A172 (cell line): ENCODE data around the gene BYSL. TPM values are rescaled to one million over a fixed set of nuclear protein-coding genes. Genes with fewer than 3 reads are reported as not detected.
A peak's percentile ranks its signal among the peaks of the same experiment; 100 is the strongest.

ENCODE experiments used
- DNase-seq: peaks from one replicate; pipeline ENCODE4 v3.0.0-alpha.2; 2015; ENCODE audit warnings: low spot score
- total RNA-seq: library from RNA; depleted of rRNA; stranded (reverse); fragments of >200 nt; shearing (Covaris generic); gene quantifications from 2 replicates; pipeline ENCODE4 v1.2.3, GENCODE V29; 2014; rRNA removed

The BYSL gene
- 14.1 and 17.5 TPM in 2 replicates for total RNA-seq

DNA sequence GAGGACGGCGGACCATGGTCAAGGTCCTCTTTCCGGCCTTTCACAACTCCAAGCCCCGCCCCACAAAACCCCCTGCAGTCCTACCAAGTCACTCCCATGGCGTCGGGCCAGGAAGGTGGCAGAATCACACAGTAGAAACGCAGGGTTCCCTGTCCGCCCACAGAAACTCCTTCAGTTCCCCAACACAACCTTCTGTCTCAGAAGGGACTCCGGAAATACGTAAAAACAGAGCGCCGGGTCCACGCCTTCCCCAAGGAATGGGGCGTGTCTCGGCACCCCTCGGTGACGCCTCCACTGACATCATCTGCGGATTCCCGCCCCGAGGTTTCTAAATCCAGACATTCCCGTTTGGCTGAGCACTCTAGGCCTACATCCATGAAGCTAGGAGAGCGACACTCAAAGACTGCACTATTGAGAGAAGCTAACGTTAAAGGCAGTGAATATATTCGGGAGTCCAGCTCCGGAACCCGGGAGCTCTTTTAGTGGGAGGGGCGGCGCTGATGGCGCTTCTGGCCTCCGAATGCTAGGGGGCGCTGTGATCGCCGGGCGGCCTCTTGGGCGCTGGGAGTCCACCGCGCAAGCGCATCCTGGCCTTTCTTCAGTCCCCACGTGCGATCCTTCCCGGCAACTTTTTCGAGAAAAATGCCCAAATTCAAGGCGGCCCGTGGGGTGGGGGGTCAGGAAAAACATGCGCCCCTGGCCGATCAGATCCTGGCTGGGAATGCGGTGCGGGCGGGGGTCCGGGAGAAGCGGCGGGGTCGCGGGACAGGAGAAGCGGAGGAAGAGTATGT lies at the start of gene BYSL, which contains the start of gene MED20:
TSS of gene BYSL (plus strand) at position 579 of the 791 bp plus-strand sequence. CDS start at position 643, 64 bp downstream.
TSS of gene MED20 (minus strand) at position 219 of the 791 bp plus-strand sequence. CDS start at position 98, 121 bp downstream.
- peak; percentile 97 for DNase-seq

- no peak for DNase-seq
Observed at GRCh38 chr6:41871691-41872090, 49.6 kb upstream of the BYSL start.

DNA sequence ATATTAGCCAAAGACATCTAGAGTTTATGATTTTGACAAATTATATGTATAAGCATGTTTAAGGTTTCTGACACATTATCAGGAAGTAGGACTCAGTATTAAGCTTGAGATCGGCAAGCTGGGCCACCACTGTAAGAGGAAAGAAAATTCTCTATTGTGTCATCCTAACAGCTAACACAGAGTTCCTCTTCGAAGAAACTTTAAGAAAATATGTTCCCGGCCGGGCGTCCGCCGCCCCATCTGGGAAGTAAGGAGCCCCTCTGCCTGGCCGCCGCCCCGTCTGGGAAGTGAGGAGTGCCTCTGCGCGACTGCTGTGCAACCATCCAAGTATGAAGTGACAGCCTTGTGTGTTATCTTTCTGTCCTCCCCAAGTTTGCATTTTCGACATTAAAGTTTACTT lies 49.2 kb upstream of the BYSL start:
- DNase-seq, result no peak

- DNase-seq, result no peak
Observed at GRCh38 chr6:41874741-41875140, 46.6 kb upstream of the BYSL start.

DNA sequence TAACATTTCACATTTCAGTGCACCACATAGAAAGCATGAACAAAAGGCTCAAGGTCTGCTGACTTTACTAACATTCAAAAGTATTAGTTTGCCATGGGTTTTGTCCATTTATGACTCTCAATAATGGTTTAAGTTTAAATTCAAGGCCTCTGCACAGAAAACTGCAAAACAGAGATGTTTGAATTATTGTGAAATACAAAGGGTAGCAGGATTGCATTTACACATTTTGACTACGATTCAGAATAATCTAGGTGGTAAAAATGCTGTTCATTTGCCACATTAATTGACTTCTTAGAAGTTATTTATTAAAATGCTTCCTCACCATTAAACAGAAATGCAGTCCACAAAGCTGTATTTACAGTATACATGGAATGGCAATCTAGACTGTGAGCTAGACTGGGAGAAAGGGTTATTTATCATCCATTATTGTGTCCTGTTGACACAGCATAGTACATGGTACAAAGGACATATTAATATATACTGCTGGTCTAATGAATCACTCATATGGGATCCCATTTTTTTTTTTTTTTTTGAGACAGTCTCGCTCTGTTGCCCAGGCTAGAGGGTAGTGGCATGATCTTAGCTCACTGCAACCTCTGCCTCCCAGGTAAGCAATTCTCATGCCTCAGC lies 44.1 kb upstream of the BYSL start:
- DNase-seq, result no peak

GRCh38 chr6:41878246-41878645 lies 43.1 kb upstream of the BYSL start:
- DNase-seq, result peak; percentile 42

DNA sequence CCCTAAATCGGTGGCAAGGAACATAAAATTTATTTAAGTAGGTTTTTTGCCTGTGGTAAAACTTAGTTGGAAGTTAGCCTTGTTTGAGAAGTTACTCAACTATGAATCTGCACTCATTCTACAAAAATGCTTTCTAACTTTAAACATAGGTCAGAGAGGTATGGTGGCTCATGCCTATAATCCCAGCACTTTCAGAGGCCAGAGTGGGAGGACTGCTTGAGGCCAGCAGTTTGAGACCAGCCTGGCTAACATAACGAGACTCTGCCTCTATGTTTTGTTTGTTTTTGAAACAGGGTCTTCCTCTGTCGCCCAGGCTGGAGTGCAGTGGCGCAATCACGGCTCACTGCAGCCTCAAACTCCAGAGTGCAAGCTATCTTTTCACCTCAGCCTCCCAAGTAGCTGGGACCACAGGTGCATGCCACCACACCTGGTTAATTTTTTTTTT lies 42.3 kb upstream of the BYSL start:
- no peak for DNase-seq

DNA sequence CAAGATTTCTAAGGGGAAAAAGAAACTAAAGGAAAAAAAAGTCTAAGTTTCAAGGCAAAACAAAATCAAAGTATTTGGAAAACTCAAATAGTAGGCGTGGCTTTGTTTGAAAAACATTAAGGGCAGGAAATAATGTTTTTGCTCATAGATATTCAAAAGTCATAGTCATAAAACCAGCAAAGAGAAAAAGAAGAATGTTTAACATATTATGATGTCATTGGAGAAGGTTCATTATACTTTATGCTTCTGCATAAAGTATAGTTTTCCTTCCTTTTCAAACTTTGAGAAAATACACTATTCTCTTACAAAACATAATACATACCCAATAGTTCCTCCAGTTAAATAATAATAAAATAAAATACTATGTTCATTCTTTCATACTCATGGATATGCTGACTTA lies 39.8 kb upstream of the BYSL start:
- no peak for DNase-seq

DNA sequence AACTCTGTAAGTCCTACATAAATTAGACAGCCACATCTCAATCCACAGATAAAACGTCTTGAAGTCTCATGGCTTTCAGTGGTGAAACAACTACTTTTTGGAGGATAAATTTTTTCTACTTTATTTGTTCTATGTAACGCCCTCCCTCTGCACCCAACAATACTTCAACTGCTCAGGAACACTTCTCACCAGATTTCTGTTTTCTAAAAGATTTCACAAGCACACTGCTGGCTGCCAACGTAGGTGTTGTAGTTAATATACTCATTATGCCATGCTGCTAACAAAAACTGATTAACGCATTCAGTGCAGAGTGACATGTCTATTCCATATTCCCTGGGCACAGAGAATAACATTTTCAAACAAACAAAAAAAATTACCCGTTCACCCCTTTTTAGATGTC lies 36.3 kb upstream of the BYSL start:
- DNase-seq, result no peak

DNA sequence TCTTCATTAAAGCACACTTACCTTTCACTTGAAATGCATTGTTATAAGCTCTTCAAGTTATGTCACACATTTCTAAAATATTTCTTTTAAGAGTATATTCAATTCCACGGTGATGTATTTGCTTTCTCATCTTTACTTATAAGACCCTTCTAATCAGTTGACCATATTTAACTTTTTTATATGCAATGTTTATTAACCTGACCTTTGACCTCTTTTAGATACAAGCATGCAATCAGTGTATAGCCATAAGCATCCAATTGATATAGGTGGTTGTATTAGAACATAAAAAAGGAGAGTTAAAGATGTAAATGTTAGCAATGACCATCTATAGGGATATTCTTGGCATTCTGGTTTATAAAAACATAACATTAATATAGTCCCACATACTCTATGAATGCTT lies 35.4 kb upstream of the BYSL start:
- DNase-seq, result no peak

GRCh38 chr6:41887331-41887751 lies 34.0 kb upstream of the BYSL start:
- no peak for DNase-seq

- DNase-seq, result no peak
Observed at GRCh38 chr6:41892921-41893564, 28.3 kb upstream of the BYSL start.

DNA sequence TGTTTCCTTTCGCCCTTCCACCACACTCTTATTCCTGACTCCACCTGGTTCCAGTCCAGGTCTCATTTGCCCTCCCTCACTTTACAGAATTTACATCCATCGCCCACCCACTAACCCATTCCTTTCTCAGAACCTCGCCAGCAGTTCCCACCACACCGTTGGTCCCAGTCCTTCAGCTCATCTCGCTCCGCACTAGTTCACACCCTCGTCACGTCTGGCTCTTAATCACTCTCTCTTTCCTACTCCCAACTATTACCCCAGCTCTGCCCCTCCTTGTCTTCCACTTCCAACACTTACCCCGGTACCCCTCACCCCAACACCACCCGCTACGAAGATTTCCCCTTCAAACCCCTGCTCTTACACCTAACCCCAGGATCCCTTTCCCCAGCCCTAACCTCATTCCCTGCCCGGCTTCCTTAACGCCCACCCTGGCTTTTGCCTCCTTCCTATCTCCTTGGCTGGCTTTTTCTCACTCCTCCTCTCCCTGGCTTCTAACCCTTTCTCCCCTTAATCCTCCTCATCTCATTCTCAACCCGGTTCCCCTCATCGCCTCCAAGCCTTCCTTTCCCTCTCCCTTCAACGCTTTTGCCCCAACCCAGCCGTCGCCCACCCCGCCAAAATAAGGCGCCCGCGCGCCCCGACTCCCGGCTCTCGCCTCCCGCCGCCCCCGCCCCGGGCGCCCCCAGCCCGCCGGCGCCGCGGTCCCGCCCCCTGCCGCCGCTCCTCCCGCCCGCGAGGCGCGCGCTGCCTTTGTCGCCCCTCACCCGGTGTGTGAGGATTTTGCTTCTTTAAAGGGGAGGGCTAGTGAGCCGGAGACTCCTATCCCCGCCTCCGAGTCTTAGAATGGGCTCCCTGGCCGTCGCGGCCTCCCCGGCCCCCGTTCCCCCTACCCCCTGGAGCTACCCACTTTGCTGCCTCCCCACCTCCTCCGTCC lies 26.7 kb upstream of the BYSL start:
- DNase-seq, result peak; percentile 13

DNA sequence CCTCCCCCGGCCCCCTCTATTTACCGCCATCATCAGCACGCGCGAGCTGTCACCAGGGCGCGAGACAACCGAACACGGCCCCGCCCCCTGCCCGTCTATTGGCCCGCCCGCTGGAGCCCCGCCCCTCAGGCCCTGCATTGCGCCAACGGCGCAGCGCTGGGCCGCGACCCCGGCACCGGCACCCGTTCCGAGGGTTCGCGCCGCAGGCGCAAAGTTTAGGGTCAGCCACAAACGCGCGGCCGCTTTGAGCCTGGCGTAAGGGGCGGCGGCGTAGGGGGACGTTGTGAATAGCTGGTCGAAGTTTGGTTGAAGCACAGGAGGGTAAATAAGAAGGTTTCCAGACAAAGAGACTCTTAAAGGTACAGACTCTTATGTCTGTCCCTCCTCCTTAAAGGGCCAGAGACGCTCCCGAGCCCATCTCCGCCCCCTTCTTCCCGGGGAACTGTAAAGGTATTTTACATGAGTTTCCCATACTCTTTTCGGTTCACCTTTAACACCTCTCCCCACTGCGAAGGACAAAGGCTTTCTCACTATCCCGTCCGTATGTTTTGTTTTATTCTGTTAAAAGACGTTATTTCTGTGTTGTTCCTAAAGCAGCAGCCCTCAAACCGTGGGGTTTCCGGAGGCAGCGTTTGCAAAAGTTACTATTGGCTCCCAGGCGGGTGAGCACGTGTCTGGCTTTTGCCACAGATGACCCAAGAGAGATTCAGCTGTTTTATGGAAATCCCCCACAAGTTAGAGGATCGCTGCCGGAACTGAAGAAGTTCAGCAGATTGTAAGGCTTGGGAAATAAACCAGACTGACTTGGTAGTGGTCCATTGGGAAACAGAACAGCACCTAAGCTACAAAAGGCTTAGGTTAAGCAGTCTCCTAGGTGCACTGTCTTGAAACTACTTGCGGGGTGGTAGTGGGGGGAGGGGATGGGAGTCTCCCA lies 25.7 kb upstream of the BYSL start, which contains the start of gene USP49:
TSS of gene USP49 (minus strand) at position 76 of the 934 bp plus-strand sequence. CDS start 88,392 bp downstream, outside the sequence.
- DNase-seq, result peak; percentile 68

GRCh38 chr6:41896281-41896680 lies 25.0 kb upstream of the BYSL start:
- no peak for DNase-seq

DNA sequence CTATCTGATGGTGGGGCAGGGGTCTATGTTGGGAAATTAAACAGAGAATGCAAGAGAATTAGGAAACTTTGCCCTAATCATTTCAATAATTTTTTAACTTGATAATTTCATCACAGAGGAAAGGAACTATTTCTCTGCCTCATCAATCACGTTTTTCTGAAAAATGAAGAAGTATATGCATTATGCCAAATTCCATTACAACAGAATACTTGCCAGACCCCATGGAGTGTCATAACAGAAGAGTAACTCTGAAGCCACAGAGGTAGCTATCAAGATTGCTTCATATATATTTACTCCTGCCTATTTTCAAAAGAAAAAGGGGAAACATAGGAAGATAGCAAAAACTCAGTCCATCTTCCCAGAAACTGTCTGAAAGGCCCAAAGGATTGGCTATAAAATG lies 20.4 kb upstream of the BYSL start:
- no peak for DNase-seq

- DNase-seq, result no peak
Observed at GRCh38 chr6:41901882-41902519, 19.3 kb upstream of the BYSL start.

DNA sequence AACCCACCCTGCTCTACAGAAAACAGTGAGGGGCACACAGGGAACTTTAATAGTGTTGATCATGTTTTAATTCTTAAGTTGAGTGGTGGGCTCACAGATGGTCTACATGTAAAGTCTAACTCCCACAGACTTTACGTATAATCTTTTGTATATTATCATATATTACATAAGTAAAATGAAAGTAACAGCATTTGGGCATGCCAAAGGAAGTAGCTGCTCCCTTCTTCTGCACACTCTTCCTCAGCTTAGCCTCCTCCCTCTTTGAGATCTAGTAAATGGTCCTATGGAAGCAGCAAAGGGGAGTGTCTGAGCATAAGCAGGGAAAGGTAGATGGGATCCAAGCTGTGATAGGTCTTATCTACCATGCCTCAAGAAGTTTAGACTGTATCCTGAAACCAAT lies 11.6 kb upstream of the BYSL start:
- DNase-seq, result no peak

GRCh38 chr6:41914343-41914742 lies 7.0 kb upstream of the BYSL start:
- DNase-seq, result no peak
